Erythroblast (primary cell): ENCODE data around the gene PPAN.

Experiments
- GATA1 ChIP-seq: IDR thresholded peaks from 2 replicates; pipeline ENCODE4 v1.6.1; 2011; ENCODE audit warnings: low read depth, mild to moderate bottlenecking, control low read depth, low read length, moderate library complexity
- POLR2A ChIP-seq: IDR thresholded peaks from 2 replicates; pipeline ENCODE4 v1.6.1; 2011; ENCODE audit warnings: mild to moderate bottlenecking, low read length

DNA sequence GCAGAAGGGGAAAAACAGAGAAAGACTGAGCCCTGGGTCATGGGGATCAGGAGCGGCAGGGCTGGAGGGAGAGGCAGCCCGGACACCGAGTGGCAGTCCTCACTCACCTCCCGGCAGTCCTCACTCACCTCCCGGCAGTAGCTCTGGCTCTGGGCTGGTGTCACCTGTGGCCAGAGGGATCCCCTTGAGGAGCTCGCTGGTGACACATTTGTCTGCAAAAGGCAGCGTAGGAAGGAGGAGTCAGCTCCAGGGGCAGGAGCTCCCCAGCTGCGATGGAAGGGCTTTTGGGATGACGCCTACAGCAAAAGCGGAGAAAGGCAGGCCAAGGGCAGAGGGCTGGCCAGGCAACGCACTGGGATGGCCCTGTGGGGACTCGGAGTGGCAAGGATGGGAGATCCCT, 12.8 kb downstream of the PPAN start:
- no peak for TF ChIP-seq POLR2A
- TF ChIP-seq GATA1, result no peak
